ENCODE data around the gene RAE1.

DNA sequence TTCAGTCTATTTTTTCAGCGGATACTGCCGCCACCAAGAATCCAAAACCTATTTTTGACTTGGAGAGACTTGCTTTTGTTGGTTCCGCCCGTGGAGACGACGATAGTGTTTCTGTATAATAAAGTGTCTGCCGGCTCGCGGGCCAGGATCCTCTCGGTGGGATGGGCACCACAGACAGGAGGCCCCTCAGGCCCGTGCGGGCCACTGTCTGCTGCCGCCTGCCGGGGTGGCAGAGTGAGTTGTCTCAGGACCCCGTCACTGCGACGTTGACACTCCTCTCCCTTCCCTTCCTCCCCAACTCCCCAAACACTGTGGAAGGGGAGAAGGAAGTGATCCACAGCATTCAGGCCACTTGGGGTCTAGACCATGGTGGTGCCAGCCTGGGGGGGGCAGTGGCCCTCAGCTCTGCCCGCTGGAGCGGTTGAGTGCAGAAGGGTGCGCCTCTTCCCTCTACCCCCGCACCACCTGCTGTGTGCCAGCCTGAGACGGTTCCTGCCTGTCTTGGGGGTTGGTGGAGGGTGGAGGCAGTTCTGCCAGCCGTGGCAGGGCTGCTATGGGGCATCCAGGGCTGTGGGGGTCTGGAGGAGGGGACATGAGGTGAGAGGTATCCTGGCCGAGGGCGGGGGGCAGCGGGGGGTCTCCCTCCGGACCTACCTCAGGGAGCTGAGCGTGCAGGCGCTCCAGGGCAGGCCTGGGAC is 57.6 kb downstream of the RAE1 start:
- no peak for TF ChIP-seq GATA3 (IDR thresholded peaks at IDR 0.05; ENCODE audit: low read depth, low read length)
- TF ChIP-seq GATA2 (IDR thresholded peaks at IDR 0.05; ENCODE audit: low read depth, low read length): no peak
